PC-9 (cell line): ENCODE results near the gene UPF3B.

ENCODE experiments used
- CTCF ChIP-seq: fragments of 200-600 bp; sonication (generic); conservative IDR thresholded peaks from 2 replicates; pipeline ENCODE4 v1.6.1; 2017; ENCODE audit warnings: mixed run types, antibody characterized with exemption, mild to moderate bottlenecking, moderate library complexity
- EZH2 ChIP-seq: fragments of 200-600 bp; sonication (generic); IDR thresholded peaks from 2 replicates; pipeline ENCODE4 v1.8.0; 2017; ENCODE audit warnings: antibody characterized with exemption, low read depth

GRCh38 chrX:119833905-119834304 is 18.9 kb downstream of the UPF3B start:
- TF ChIP-seq CTCF (no peak), EZH2 (no peak)
